Fibroblast of pulmonary artery (primary cell): ENCODE data around the gene MAGI1.
"Not testable (repeated sequence)": the region's sequence is repeated elsewhere in the genome, so short reads cannot be mapped to it uniquely, and the experiment has no call there.

Source experiments
- DNase-seq: peaks from one replicate; pipeline ENCODE4 v3.0.0-alpha.2; 2010; ENCODE audit warnings: low read depth
- H3K4me3 ChIP-seq: replicated peaks from 2 replicates; pipeline ENCODE4 v1.5.1; 2011; ENCODE audit warnings: low read depth, mild to moderate bottlenecking, control low read depth, low read length, moderate library complexity
- TF ChIP-seq, protein P1 (sequence below): IDR thresholded peaks from 2 replicates; pipeline ENCODE4 v1.5.1; 2011; ENCODE audit warnings: mild to moderate bottlenecking, control low read depth, low read length, inconsistent platforms; ENCODE audit errors: missing control alignments

MAGI1 gene

DNA sequence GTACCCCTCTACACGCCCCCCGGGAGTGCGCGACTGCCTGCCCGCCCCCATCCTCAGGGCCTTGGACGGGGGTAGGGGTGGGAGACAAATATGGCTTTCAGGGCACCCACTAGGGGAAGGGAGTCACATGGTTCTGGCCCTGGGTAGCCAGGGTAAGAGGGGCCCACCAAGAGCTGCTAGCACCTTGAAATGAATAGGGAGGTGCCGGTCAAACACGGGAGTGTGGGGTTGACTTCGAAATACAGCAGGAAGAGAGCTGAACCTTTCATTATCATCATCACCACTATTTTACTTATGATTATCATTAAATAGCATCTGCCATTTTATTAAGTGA is 489.1 kb downstream of the MAGI1 start:
- H3K4me3 ChIP-seq, result no peak overlapping the region
- DNase-seq, result no peak
- TF ChIP-seq, protein P1, sequence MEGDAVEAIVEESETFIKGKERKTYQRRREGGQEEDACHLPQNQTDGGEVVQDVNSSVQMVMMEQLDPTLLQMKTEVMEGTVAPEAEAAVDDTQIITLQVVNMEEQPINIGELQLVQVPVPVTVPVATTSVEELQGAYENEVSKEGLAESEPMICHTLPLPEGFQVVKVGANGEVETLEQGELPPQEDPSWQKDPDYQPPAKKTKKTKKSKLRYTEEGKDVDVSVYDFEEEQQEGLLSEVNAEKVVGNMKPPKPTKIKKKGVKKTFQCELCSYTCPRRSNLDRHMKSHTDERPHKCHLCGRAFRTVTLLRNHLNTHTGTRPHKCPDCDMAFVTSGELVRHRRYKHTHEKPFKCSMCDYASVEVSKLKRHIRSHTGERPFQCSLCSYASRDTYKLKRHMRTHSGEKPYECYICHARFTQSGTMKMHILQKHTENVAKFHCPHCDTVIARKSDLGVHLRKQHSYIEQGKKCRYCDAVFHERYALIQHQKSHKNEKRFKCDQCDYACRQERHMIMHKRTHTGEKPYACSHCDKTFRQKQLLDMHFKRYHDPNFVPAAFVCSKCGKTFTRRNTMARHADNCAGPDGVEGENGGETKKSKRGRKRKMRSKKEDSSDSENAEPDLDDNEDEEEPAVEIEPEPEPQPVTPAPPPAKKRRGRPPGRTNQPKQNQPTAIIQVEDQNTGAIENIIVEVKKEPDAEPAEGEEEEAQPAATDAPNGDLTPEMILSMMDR, result no peak

DNA sequence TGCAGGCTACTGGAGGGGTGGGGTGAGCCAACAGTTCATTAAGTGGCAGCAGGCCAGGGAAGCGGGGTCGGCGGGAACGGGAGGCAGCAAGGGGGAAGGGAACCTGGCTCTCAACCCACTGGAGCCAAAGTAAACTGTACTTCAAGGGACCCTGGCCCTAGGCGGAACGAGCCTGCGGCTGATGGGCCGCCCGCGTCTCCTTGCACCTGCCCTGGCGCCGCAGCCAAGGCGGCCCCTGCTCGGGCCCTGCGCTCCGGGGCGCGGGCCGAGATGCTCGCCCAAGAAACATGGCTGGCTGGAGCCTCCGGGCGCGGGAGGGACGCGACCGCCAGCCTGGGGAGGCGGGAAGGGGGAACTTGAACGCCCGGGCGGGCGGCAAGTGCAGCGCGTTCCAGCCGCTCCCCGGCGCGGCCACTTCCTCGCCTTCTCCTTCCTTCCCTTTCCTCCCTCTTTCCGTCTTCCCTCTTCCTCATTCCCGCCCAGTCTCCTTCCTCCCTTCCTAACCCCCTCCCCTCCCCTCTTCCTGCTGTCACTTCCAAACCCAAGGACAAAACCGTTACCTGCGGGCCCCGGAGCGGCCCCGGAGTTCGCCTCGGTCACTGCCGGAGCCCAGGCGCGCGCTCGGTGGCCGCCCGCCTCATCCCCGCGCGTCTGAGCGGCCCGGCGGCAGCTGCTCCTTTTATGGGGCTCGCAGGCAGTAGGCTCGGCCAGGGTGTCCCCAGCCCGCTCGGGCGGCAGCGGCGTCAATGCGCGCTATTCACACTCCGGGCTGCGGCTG is 489.7 kb downstream of the MAGI1 start:
- no peak for DNase-seq
- TF ChIP-seq, protein P1, result no peak
- peak overlapping the region; percentile 25 for H3K4me3 ChIP-seq

DNA sequence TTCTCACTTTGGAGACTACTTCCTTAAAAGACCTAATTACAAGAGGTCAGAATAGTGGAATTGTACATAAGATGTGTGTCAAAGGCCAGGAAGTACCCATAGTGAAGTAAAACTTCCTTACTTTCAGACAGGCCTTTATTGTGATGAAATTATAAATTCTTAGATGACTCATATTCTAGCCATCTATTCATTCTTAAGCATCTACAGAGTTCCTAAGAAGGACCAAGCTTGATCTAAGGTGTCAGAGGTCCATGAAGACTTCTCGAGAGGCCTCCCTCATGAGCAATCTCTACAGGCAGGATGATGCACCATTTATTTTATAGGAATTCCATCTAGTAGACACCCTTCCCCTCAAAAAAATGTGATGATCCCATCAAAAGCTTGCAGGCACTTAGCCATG is 493.3 kb downstream of the MAGI1 start:
- no peak overlapping the region for H3K4me3 ChIP-seq
- TF ChIP-seq, protein P1, result no peak
- peak; percentile 29 for DNase-seq

DNA sequence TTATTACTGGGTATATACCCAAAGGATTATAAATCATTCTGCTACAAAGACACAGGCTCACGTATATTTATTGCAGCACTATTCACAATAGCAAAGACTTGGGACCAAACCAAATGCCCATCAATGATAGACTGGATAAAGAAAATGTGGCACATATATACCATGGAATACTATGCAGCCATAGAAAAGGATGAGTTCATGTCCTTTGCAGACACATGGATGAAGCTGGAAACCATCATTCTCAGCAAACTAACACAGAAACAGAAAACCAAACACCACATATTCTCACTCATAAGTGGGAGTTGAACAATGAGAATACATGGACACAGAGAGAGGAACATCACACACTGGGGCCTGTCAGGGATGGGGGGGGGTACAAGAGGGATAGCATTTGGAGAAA is 495.3 kb downstream of the MAGI1 start:
- not testable (repeated sequence) for H3K4me3 ChIP-seq, DNase-seq

DNA sequence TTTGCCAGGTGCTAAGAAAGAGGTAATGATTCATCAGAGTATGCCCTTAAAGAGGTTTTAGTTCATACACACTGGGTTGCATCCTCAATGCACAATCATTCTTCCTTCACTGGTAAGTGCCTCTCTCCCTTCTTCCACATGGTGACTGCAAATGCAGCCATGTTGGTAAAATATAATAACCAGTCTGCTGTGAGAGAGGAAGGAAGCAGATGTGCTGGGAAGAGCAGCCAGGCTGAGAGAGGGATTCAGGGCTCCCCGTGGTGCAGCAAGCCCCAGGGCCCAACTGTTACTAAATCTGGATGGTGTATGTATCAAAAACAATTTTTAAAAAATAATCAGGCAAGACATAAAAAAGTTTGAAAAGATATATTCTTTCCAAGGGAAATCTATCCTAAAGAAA is 498.1 kb downstream of the MAGI1 start:
- no peak overlapping the region for H3K4me3 ChIP-seq
- TF ChIP-seq, protein P1, result no peak
- no peak for DNase-seq

DNA sequence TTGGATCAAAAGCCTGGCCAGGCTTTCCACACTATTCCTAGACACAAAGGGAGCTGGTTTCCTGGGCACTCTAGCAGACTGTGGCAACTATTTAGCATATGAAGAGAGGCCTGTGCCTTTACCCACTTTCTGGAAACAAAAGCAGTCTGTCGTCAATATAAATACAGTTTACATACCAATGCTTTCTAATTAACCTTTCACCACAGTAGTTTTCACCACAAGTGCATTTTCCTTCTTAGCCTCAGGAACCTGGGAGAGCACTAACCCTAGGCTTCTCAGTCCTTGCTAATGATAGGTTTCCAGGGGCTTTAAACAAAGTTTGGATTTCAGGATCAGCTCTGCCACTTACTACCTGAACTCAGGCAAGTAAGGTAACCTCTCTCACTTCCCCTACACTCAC is 499.1 kb downstream of the MAGI1 start:
- H3K4me3 ChIP-seq, result no peak overlapping the region
- DNase-seq, result no peak
- TF ChIP-seq, protein P1, result no peak

DNA sequence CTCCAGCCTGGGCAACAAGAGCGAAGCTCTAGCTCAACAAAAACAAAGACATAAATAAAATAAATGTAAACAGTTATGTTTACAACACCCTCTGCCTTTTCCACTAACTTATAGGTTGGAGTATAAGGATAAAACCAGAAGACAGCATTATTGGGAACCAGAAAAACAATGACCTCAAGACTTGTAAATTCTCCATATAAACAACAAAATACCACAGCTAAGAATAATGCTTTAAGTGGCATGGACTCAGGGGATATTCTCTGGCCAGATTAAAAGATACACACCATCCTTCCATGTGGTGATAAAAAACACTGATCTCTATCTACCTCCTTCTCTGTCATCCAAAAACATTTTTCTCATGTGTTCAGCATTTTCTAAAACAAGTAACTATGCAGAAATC is 500.6 kb downstream of the MAGI1 start:
- DNase-seq, result no peak
- TF ChIP-seq, protein P1, result no peak
- no peak overlapping the region for H3K4me3 ChIP-seq
